ENCODE measurements around the gene KIAA0930.

DNA sequence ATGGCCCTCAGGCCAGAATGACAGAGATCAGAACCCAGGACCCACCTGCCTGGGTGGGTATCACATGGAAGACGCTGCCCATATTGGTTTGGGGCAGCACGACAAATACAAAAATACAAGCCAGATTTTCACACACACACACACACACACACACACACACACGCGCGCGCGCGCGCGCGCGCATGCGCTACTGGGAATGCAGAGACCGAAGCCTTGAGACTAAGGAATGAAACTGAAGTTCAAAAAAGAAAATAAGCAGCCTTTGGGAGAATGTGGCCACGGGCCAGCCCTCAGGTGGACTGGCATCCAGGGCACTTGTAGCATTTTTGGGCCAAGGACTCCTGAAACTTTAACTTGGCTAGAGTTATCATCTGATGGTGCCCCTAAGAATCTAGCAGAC lies 98.3 kb downstream of the KIAA0930 start:
- TF ChIP-seq, protein P1, sequence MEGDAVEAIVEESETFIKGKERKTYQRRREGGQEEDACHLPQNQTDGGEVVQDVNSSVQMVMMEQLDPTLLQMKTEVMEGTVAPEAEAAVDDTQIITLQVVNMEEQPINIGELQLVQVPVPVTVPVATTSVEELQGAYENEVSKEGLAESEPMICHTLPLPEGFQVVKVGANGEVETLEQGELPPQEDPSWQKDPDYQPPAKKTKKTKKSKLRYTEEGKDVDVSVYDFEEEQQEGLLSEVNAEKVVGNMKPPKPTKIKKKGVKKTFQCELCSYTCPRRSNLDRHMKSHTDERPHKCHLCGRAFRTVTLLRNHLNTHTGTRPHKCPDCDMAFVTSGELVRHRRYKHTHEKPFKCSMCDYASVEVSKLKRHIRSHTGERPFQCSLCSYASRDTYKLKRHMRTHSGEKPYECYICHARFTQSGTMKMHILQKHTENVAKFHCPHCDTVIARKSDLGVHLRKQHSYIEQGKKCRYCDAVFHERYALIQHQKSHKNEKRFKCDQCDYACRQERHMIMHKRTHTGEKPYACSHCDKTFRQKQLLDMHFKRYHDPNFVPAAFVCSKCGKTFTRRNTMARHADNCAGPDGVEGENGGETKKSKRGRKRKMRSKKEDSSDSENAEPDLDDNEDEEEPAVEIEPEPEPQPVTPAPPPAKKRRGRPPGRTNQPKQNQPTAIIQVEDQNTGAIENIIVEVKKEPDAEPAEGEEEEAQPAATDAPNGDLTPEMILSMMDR (IDR thresholded peaks at IDR 0.05) = no peak
- no peak for TF ChIP-seq EZH2phosphoT487 (IDR thresholded peaks at IDR 0.05; ENCODE audit: borderline replicate concordance, low read depth)
- TF ChIP-seq RCOR1 (IDR thresholded peaks at IDR 0.05; ENCODE audit: low read length) = no peak
- TF ChIP-seq, protein P2, sequence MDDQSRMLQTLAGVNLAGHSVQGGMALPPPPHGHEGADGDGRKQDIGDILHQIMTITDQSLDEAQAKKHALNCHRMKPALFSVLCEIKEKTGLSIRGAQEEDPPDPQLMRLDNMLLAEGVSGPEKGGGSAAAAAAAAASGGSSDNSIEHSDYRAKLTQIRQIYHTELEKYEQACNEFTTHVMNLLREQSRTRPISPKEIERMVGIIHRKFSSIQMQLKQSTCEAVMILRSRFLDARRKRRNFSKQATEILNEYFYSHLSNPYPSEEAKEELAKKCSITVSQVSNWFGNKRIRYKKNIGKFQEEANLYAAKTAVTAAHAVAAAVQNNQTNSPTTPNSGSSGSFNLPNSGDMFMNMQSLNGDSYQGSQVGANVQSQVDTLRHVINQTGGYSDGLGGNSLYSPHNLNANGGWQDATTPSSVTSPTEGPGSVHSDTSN (IDR thresholded peaks at IDR 0.05) = no peak
- TF ChIP-seq, protein P3, sequence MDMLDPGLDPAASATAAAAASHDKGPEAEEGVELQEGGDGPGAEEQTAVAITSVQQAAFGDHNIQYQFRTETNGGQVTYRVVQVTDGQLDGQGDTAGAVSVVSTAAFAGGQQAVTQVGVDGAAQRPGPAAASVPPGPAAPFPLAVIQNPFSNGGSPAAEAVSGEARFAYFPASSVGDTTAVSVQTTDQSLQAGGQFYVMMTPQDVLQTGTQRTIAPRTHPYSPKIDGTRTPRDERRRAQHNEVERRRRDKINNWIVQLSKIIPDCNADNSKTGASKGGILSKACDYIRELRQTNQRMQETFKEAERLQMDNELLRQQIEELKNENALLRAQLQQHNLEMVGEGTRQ (IDR thresholded peaks at IDR 0.05; ENCODE audit: borderline replicate concordance, low read depth, low read length) = no peak
- TF ChIP-seq RAD21 (IDR thresholded peaks at IDR 0.05; ENCODE audit: low read length) = no peak
- no peak for TF ChIP-seq JUND (IDR thresholded peaks at IDR 0.05)
- TF ChIP-seq RFX5 (IDR thresholded peaks at IDR 0.05; ENCODE audit: low read length) = no peak
- TF ChIP-seq, protein P4, sequence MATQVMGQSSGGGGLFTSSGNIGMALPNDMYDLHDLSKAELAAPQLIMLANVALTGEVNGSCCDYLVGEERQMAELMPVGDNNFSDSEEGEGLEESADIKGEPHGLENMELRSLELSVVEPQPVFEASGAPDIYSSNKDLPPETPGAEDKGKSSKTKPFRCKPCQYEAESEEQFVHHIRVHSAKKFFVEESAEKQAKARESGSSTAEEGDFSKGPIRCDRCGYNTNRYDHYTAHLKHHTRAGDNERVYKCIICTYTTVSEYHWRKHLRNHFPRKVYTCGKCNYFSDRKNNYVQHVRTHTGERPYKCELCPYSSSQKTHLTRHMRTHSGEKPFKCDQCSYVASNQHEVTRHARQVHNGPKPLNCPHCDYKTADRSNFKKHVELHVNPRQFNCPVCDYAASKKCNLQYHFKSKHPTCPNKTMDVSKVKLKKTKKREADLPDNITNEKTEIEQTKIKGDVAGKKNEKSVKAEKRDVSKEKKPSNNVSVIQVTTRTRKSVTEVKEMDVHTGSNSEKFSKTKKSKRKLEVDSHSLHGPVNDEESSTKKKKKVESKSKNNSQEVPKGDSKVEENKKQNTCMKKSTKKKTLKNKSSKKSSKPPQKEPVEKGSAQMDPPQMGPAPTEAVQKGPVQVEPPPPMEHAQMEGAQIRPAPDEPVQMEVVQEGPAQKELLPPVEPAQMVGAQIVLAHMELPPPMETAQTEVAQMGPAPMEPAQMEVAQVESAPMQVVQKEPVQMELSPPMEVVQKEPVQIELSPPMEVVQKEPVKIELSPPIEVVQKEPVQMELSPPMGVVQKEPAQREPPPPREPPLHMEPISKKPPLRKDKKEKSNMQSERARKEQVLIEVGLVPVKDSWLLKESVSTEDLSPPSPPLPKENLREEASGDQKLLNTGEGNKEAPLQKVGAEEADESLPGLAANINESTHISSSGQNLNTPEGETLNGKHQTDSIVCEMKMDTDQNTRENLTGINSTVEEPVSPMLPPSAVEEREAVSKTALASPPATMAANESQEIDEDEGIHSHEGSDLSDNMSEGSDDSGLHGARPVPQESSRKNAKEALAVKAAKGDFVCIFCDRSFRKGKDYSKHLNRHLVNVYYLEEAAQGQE (IDR thresholded peaks at IDR 0.05; ENCODE audit: low read depth, low read length) = no peak
